Activated CD4-positive, alpha-beta T cell treated with anti-CD3 and anti-CD28 coated beads, Interleukin-2, amount 50 U/mL, for 48 hours (primary cell): ENCODE results near the gene ABI2.
A peak's percentile ranks its signal among the peaks of the same experiment; 100 is the strongest.

Experiments
- DNase-seq, 2 experiments: peaks; one replicate each; pipeline ENCODE4 v3.0.0-alpha.2; 2020

ABI2 gene

DNA sequence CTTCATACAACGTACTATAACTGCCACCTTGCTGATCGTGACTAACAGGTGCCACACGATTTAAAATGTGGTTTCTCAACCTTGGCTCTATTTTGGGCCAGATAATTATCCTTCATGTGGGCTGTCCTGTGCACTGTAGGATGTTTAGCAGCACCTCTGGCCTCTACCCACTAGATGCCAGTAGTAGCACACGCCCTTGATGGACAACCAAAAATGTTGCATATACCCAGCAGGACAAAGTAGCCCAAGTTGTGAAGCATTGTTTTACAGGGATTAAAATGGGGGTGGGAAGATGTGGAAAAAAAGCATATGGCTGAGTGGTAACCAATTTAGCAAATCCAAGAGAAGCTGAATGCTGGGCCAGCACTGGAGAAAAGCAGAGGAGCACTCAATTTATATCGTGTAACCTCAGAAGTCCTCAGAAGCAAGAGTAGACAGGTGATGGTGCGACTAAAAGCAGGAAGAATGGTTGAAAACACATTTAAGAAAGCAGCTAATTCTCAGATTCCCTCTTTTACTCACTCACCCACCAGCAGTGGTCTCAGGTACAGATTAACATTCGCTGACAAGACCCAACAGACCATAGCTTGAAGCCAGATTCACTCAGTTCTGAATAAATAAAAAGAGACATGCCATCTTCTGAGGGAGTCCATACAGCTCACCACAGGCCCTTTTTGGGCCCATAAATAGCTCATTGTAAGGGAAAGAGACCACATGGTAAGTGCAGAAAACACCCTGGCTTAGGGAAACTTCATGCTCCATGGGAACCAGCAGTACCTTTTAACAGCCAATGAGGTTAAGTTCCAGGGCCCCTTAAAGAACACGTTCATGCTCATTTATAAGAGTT is 156.3 kb downstream of the ABI2 start:
- DNase-seq = peak; percentile 30 to 47

DNA sequence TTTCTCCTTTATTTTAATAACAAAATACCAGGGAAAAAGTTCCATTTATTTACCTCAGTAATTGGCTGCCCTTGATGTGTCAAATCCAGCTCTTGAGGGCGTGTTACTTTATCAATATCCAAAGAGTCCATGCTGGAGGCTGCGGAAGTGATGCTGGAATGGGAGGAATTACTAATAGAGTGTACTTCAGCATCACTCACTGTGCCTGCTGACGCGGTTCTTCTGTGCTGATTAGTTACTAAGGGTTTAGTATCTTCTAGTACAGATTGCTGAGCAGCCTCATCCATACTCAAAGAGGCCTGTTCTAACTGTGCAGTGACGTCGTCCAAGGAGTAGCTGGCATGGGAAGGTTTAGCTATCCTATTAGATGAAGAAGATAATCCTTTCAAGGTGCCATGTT is 161.3 kb downstream of the ABI2 start:
- DNase-seq = no peak

DNA sequence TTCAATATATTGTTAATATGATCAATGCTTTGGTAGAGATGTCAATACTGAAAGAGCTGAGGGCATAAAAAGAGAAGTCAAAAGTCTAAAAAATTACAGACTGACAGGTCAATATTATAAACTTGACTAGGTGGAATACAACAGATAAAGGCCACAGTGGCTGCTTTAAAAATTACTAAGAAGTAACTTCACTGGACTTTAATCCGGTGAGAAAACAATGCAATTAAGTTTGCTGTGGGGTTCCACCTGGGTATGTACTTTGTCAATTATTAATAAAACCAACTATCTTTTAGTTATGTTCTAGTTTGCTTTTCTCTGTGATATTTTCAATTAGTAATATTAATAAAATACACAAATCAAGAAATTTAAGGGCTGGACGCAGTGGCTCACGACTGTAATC is 162.2 kb downstream of the ABI2 start:
- DNase-seq = no peak

DNA sequence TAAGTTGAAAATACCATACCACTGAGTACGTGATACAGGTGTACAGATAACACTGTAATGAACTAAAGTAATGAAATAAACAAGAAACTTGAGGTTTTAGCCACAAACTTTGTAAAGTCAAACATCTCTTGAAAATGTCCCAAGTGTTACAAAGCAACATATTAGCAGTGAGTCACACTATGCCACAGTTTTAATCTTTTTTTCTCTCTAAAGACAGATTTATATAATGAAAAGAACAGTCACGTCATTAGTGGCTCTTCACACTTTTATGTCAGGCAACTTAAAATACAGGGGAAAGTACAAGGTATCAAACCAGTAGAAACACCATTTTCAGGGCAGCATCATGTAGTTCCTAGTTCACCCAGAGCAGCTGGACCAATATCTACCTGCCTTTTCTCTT is 164.8 kb downstream of the ABI2 start:
- DNase-seq = no peak
